ENCODE measurements around the gene SPON1. TPM values are rescaled to one million over a fixed set of nuclear protein-coding genes. Genes with fewer than 3 reads are reported as not detected.

The SPON1 gene
- total RNA-seq, 1 experiment from 2014 or later = not detected

GRCh38 chr11:14202251-14203196, 240.0 kb downstream of the SPON1 start:
- Histone ChIP-seq H3K79me2 (ENCODE audit: low read length) (no peaks in the 10 kb centered on the region), H3K4me2 (ENCODE audit: low read length) (no peak overlapping the region), H3K4me3 (ENCODE audit: low read length) (no peak overlapping the region), H3K9me3 (ENCODE audit: low read length) (no peaks in the 10 kb centered on the region), H4K20me1 (ENCODE audit: low read length) (no peaks in the 10 kb centered on the region), H2AFZ (ENCODE audit: low read length) (no peak overlapping the region), H3K27ac (ENCODE audit: low read length) (no peak overlapping the region), H3K9me2 (replicated peaks; ENCODE audit: low read length) (no peaks in the 10 kb centered on the region), H3K36me3 (ENCODE audit: low read depth, low read length) (no peaks in the 10 kb centered on the region), H3K4me1 (ENCODE audit: insufficient read depth, low read length) (no peaks in the 10 kb centered on the region), H3K9ac (ENCODE audit: low read length) (no peak overlapping the region), H3K27me3 (ENCODE audit: low read length) (peaks cover 17% of the 10 kb centered on the region; the same call in 1 of the 2 replicates), H3F3A (ENCODE audit: low read length, unreplicated experiment) (no peaks in the 10 kb centered on the region)
- ChIA-PET CTCF (interaction anchor here (0.5 kb wide), 1 partner anchor 220 kb away, joined by 11 read pairs; no protein-coding TSS in a partner anchor), POLR2A (ENCODE audit: unreplicated experiment) (no interaction called here)
- ATAC-seq (no peak), DNase-seq (no peak)
- TF ChIP-seq CTCF (conservative IDR thresholded peaks at IDR 0.05; ENCODE audit: low read depth, low read length) (no peak), EZH2phosphoT487 (IDR thresholded peaks at IDR 0.05; ENCODE audit: borderline replicate concordance, low read length) (no peak), EZH2 (IDR thresholded peaks at IDR 0.05; ENCODE audit: low read length, unreplicated experiment) (no peak)
- intact Hi-C loops (cut with micrococcal nuclease) = no loop called here
- no TSS peak for BruUV-seq (replicated peaks)

- CTCF ChIA-PET = interaction anchor here (0.5 kb wide), 1 partner anchor 219 kb away, joined by 11 read pairs; no protein-coding TSS in a partner anchor
- ATAC-seq (no peak), DNase-seq (no peak)
- Histone ChIP-seq H3K36me3 (ENCODE audit: low read depth, low read length) (no peaks in the 10 kb centered on the region), H3K9me2 (replicated peaks; ENCODE audit: low read length) (no peaks in the 10 kb centered on the region), H3K4me3 (ENCODE audit: low read length) (no peak overlapping the region), H3K9ac (ENCODE audit: low read length) (no peak overlapping the region), H3K27ac (ENCODE audit: low read length) (no peak overlapping the region), H3K27me3 (ENCODE audit: low read length) (peaks cover 11% of the 10 kb centered on the region; the same call in 1 of the 2 replicates), H3K79me2 (ENCODE audit: low read length) (no peaks in the 10 kb centered on the region), H4K20me1 (ENCODE audit: low read length) (no peaks in the 10 kb centered on the region), H3K9me3 (ENCODE audit: low read length) (no peaks in the 10 kb centered on the region), H3K4me1 (ENCODE audit: insufficient read depth, low read length) (no peaks in the 10 kb centered on the region), H3F3A (ENCODE audit: low read length, unreplicated experiment) (no peaks in the 10 kb centered on the region), H2AFZ (ENCODE audit: low read length) (no peak overlapping the region), H3K4me2 (ENCODE audit: low read length) (no peak overlapping the region)
- BruUV-seq (replicated peaks) = no TSS peak
- POLR2A ChIA-PET (ENCODE audit: unreplicated experiment) = no interaction called here
- intact Hi-C loops (cut with micrococcal nuclease) = no loop called here
- no peak for TF ChIP-seq EZH2 (IDR thresholded peaks at IDR 0.05; ENCODE audit: low read length, unreplicated experiment)
- no peak for TF ChIP-seq CTCF (conservative IDR thresholded peaks at IDR 0.05; ENCODE audit: low read depth, low read length)
- no peak for TF ChIP-seq EZH2phosphoT487 (IDR thresholded peaks at IDR 0.05; ENCODE audit: borderline replicate concordance, low read length)
Observed at GRCh38 chr11:14203321-14203720, 240.8 kb downstream of the SPON1 start.

- Histone ChIP-seq H3K36me3 (ENCODE audit: low read depth, low read length) (no peaks in the 10 kb centered on the region), H3K9me2 (replicated peaks; ENCODE audit: low read length) (no peaks in the 10 kb centered on the region), H2AFZ (ENCODE audit: low read length) (no peak overlapping the region), H3K27me3 (ENCODE audit: low read length) (peaks cover 34% of the 10 kb centered on the region), H3K27ac (ENCODE audit: low read length) (no peak overlapping the region), H4K20me1 (ENCODE audit: low read length) (no peaks in the 10 kb centered on the region), H3K4me2 (ENCODE audit: low read length) (no peak overlapping the region), H3K4me1 (ENCODE audit: insufficient read depth, low read length) (no peaks in the 10 kb centered on the region), H3K4me3 (ENCODE audit: low read length) (no peak overlapping the region), H3F3A (ENCODE audit: low read length, unreplicated experiment) (no peaks in the 10 kb centered on the region), H3K9ac (ENCODE audit: low read length) (no peak overlapping the region), H3K79me2 (ENCODE audit: low read length) (no peaks in the 10 kb centered on the region), H3K9me3 (ENCODE audit: low read length) (no peaks in the 10 kb centered on the region)
- intact Hi-C loops (cut with micrococcal nuclease) = loop anchor here (5.0 kb wide), 1 partner anchor 136 kb away; no protein-coding TSS in a partner anchor
- DNase-seq (no peak), ATAC-seq (no peak)
- CTCF ChIA-PET = no interaction called here
- TF ChIP-seq EZH2phosphoT487 (IDR thresholded peaks at IDR 0.05; ENCODE audit: borderline replicate concordance, low read length) = no peak
- TF ChIP-seq EZH2 (IDR thresholded peaks at IDR 0.05; ENCODE audit: low read length, unreplicated experiment) = no peak
- no peak for TF ChIP-seq CTCF (conservative IDR thresholded peaks at IDR 0.05; ENCODE audit: low read depth, low read length)
- no TSS peak for BruUV-seq (replicated peaks)
- POLR2A ChIA-PET (ENCODE audit: unreplicated experiment) = no interaction called here
Observed at GRCh38 chr11:14212986-14213385, 250.5 kb downstream of the SPON1 start.
